RWPE1 (cell line): Measurements from ENCODE around the gene CREB5.

ENCODE experiments used
- CTCF ChIA-PET: fragments of 350-600 bp; sonication (Branson Sonifier 250); formaldehyde crosslinking; extraction: SDS; loops from one replicate; lab custom pipeline; 2021; lab: Yijun Ruan, JAX
- POLR2A ChIA-PET: fragments of 400-600 bp; formaldehyde crosslinking; extraction: SDS; loops from one replicate; lab custom pipeline; 2020; ENCODE audit warnings: antibody characterized with exemption; ENCODE audit not compliant: low non-redundant PET; lab: Yijun Ruan, JAX
- DNase-seq: peaks from one replicate; pipeline ENCODE4 v3.0.0; 2012; ENCODE audit warnings: low spot score
- H3K27ac ChIP-seq: fragments of 450-650 bp; 2 replicates; pipeline ENCODE4 v1.5.1; 2017
- CTCF ChIP-seq: fragments of 450-650 bp; conservative IDR thresholded peaks from 2 replicates; pipeline ENCODE4 v1.5.1; 2017; ENCODE audit warnings: low read depth, mild to moderate bottlenecking

CREB5 gene

DNA sequence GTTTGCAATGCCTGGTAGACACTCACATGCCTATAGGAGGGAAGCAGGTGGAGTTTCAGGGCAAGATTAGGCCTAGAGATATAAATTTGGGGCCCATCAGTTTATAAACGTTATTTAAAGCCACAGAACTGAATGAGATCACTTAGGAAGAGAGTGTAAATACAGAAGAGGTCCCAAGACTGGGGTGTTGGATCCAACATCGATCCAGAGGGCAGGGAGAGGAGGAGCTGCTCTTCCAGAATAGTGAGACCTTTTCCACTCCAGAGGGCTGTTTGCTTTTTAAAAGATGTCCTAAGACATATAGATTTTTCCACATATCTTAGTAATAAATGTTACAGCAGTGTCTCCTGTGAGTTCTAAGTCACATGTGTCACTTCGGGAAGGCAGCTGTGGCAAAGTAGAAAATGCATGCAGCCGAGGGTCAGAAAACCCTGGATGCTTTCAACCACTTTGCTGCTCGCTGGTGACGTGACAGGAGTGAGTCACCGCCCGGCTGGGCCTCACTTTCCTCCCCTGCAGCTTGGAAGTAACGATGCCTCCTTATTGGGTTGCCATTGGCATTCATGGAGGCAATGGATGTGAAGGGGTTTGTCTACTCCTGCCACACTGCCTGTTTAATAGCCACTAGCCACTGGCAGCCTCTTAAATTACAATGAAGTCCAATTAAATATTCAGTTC, 450.4 kb downstream of the CREB5 start:
- no peak for TF ChIP-seq CTCF
- CTCF ChIA-PET: no interaction called here
- no peak for DNase-seq
- no peak overlapping the region for H3K27ac ChIP-seq
- POLR2A ChIA-PET: no interaction called here

DNA sequence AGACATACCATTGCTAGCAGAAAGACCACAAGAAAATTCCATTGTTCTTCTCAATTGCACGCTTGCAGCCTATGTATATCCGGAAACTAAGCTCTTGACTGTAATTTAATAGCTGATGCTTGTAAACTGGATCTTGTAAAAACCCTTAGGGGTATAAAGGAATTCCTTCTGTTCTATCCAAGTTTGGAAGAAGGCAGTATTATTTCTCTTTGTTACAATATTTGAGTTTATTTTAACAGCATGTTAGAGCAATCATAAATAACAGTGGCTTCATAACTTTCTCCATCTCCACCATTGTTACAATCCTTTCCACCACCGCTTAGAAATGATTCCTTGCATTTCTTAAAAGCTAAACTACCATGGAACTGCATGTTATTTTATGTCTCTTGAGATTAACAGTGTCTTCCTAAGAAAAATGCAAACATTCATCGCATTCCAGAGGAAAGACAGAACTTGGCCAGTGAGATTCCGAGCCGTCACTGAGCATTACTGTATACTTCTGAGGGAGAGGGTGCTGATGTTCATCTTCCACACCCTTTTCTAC, 453.4 kb downstream of the CREB5 start:
- POLR2A ChIA-PET: no interaction called here
- CTCF ChIA-PET: interaction anchor here (0.6 kb wide), 1 partner anchor 9 kb away, joined by 3 read pairs; no protein-coding TSS in a partner anchor
- no peak for DNase-seq

DNA sequence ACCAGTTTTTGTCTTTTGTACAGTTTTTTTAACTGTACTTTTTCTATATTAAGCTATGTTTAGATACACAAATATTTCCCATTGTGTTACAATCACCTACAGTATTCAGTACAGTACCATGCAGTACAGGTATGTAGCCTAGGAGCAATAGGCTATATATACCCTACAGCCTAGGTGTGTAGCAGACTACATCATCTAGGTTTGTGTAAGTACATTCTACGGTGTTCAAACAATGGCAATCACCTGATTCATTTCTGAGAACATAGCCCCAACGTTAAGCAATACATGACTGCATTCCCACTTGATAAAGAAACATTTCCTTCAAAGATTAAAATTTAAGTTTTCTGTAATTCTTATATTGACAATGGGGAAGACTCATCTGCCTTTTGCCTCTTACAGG, 456.4 kb downstream of the CREB5 start:
- no peak for TF ChIP-seq CTCF
- POLR2A ChIA-PET: interaction anchor here (0.7 kb wide), 1 partner anchor 1181 kb away, joined by 3 read pairs; no protein-coding TSS in a partner anchor
- H3K27ac ChIP-seq: no peak overlapping the region
- no peak for DNase-seq
- CTCF ChIA-PET: no interaction called here

More for the DNA sequence above, 453.4 kb downstream of the CREB5 start:
- no peak for TF ChIP-seq CTCF
- H3K27ac ChIP-seq: no peak overlapping the region

DNA sequence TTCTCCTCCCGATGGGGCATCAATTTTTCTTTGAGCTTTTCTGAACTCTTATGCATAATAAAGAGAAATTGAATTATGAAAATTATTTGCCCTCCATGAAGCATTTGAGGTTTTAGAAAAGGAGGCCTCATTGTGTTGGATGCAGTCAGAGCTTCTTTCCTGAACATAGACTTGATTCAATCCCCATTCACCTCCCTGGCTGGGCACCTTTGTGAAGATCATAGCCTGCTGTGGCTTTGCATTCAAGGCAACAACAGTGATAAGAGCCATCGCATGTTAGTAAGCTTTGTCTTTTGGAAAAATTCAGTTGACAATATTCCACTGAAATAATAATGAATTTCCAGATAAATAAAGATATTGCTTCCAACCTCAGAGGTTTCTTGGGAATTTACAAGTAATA, 458.8 kb downstream of the CREB5 start:
- no peak for TF ChIP-seq CTCF
- POLR2A ChIA-PET: no interaction called here
- CTCF ChIA-PET: no interaction called here
- DNase-seq: no peak
- no peak overlapping the region for H3K27ac ChIP-seq

- H3K27ac ChIP-seq: no peak overlapping the region
- ChIA-PET CTCF (no interaction called here), POLR2A (no interaction called here)
- DNase-seq: no peak
- no peak for TF ChIP-seq CTCF
These were observed 459.3 kb downstream of the CREB5 start for GRCh38 chr7:28871631-28872030.

DNA sequence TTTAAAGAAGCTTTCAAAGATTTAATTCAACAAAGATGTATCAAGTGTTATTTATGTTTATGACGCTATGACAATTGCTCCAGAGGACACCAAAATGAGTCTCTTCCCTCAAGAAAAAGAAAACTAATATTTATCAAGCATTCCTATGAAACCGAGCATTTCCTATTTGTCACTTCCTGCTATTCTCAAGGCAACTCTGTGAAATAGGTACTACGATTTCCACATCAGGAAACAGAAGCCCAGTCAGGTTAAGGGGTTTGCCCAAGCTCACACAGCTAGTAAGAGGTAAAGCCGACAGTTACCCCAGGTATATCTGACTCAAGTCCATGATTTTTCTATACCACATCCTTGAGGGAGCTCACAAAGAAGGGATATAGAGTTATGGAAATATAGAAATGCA, 459.9 kb downstream of the CREB5 start:
- DNase-seq: peak; percentile 29
- ChIA-PET POLR2A (no interaction called here), CTCF (interaction anchor here (0.6 kb wide), 1 partner anchor 595 kb away, joined by 3 read pairs; no protein-coding TSS in a partner anchor)
- H3K27ac ChIP-seq: no peak overlapping the region
- no peak for TF ChIP-seq CTCF
